H9 (cell line): ENCODE measurements around the gene CRACR2A. TPM values are rescaled to one million over a fixed set of nuclear protein-coding genes. Genes with fewer than 3 reads are reported as not detected.

Experiments used
- DNase-seq: peaks from one replicate; pipeline ENCODE4 v3.0.0-alpha.2; 2017
- H2AFZ ChIP-seq: one replicate; pipeline ENCODE4 v1.6.1; 2013; ENCODE audit warnings: mild to moderate bottlenecking, low read length, control low read depth, moderate library complexity
- H2AK5ac ChIP-seq: 2 replicates; pipeline ENCODE4 v1.6.1; 2013; ENCODE audit warnings: low read length, control low read depth, mixed read lengths; ENCODE audit not compliant: insufficient read length
- H2BK120ac ChIP-seq: one replicate; pipeline ENCODE4 v1.6.1; 2013; ENCODE audit warnings: low read depth, mild to moderate bottlenecking, low read length, control low read depth, inconsistent platforms; ENCODE audit not compliant: poor library complexity, severe bottlenecking
- H2BK12ac ChIP-seq: 2 replicates; pipeline ENCODE4 v1.6.1; 2013; ENCODE audit warnings: low read length, control low read depth, mixed read lengths, low read depth; ENCODE audit not compliant: insufficient read length
- H2BK15ac ChIP-seq: 2 replicates; pipeline ENCODE4 v1.6.1; 2013; ENCODE audit warnings: low read depth, low read length, control low read depth
- H2BK20ac ChIP-seq: one replicate; pipeline ENCODE4 v1.6.1; 2013; ENCODE audit warnings: low read depth, mild to moderate bottlenecking, low read length, control low read depth, inconsistent platforms; ENCODE audit not compliant: poor library complexity, severe bottlenecking
- H2BK5ac ChIP-seq: 2 replicates; pipeline ENCODE4 v1.6.1; 2013; ENCODE audit warnings: low read length, control low read depth, mixed read lengths; ENCODE audit not compliant: insufficient read length
- H3K14ac ChIP-seq: 2 replicates; pipeline ENCODE4 v1.6.1; 2013; ENCODE audit warnings: low read length, control low read depth; ENCODE audit not compliant: insufficient read depth
- H3K18ac ChIP-seq: 2 replicates; pipeline ENCODE4 v1.6.1; 2013; ENCODE audit warnings: low read depth, mild to moderate bottlenecking, mixed read lengths, low read length, control low read depth; ENCODE audit not compliant: insufficient read length
- H3K23ac ChIP-seq: 2 replicates; pipeline ENCODE4 v1.6.1; 2013; ENCODE audit warnings: low read length, control low read depth, mixed read lengths, low read depth; ENCODE audit not compliant: insufficient read length
- H3K23me2 ChIP-seq: 2 replicates; pipeline ENCODE4 v1.6.1; 2013; ENCODE audit warnings: low read depth, mild to moderate bottlenecking, mixed read lengths, low read length, control low read depth; ENCODE audit not compliant: insufficient read length, poor library complexity, severe bottlenecking
- H3K27ac ChIP-seq: 2 replicates; pipeline ENCODE4 v1.5.1; 2013; ENCODE audit warnings: low read length, control low read depth, mixed read lengths, low read depth; ENCODE audit not compliant: insufficient read length
- H3K27me3 ChIP-seq: 2 replicates; pipeline ENCODE4 v1.6.1; 2013; ENCODE audit warnings: low read length, control low read depth, inconsistent platforms; ENCODE audit not compliant: insufficient read depth
- H3K4ac ChIP-seq: 2 replicates; pipeline ENCODE4 v1.6.1; 2013; ENCODE audit warnings: low read depth, mild to moderate bottlenecking, control low read depth, inconsistent platforms, low read length, moderate library complexity
- H3K4me1 ChIP-seq: 2 replicates; pipeline ENCODE4 v1.6.1; 2013; ENCODE audit warnings: low read length, control low read depth, inconsistent platforms; ENCODE audit not compliant: insufficient read depth
- H3K4me2 ChIP-seq: 2 replicates; pipeline ENCODE4 v1.6.1; 2013; ENCODE audit warnings: low read length, control low read depth, mixed read lengths; ENCODE audit not compliant: insufficient read length, insufficient read depth
- H3K56ac ChIP-seq: 2 replicates; pipeline ENCODE4 v1.6.1; 2013; ENCODE audit warnings: low read depth, mild to moderate bottlenecking, mixed read lengths, low read length, control low read depth; ENCODE audit not compliant: insufficient read length
- H3K79me1 ChIP-seq: 2 replicates; pipeline ENCODE4 v1.6.1; 2013; ENCODE audit warnings: low read depth, mild to moderate bottlenecking, moderate library complexity, low read length, control low read depth, inconsistent platforms; ENCODE audit not compliant: insufficient read depth, poor library complexity, severe bottlenecking
- H3K79me2 ChIP-seq: 2 replicates; pipeline ENCODE4 v1.6.1; 2013; ENCODE audit warnings: low read length, control low read depth, inconsistent platforms; ENCODE audit not compliant: insufficient read depth
- H3K9ac ChIP-seq: 2 replicates; pipeline ENCODE4 v1.6.1; 2013; ENCODE audit warnings: low read length, control low read depth, mixed read lengths; ENCODE audit not compliant: insufficient read length; ENCODE audit errors: extremely low read depth
- H3K9me3 ChIP-seq: one replicate; pipeline ENCODE4 v1.6.1; 2013; ENCODE audit warnings: low read depth, low read length, inconsistent platforms; ENCODE audit not compliant: control insufficient read depth
- H3T11ph ChIP-seq: one replicate; pipeline ENCODE4 v1.6.1; 2013; ENCODE audit warnings: mild to moderate bottlenecking, low read length, control low read depth, inconsistent platforms
- H4K20me1 ChIP-seq: one replicate; pipeline ENCODE4 v1.6.1; 2013; ENCODE audit not compliant: control insufficient read depth, insufficient read length, insufficient read depth
- H4K5ac ChIP-seq: 2 replicates; pipeline ENCODE4 v1.6.1; 2013; ENCODE audit warnings: low read depth, mild to moderate bottlenecking, mixed read lengths, low read length, control low read depth; ENCODE audit not compliant: insufficient read length
- H4K8ac ChIP-seq: replicated peaks from 2 replicates; pipeline ENCODE4 v1.6.1; 2013; ENCODE audit warnings: low read length, control low read depth, mixed read lengths, low read depth; ENCODE audit not compliant: insufficient read length
- H4K91ac ChIP-seq: 2 replicates; pipeline ENCODE4 v1.6.1; 2013; ENCODE audit warnings: low read depth, mild to moderate bottlenecking, moderate library complexity, mixed read lengths, low read length, control low read depth; ENCODE audit not compliant: insufficient read length
- H3K27ac Mint-ChIP-seq, 3 experiments: 2 replicates in 2 of 3; 3 replicates in 1 of 3; pipeline ENCODE4 v1.8.0; 2020 to 2021; ENCODE audit warnings: mixed read lengths in 3 of 3, mild to moderate bottlenecking in 1 of 3, moderate library complexity in 1 of 3
- H3K27me3 Mint-ChIP-seq: 2 replicates; pipeline ENCODE4 v1.8.0; 2021; ENCODE audit warnings: low read depth, mild to moderate bottlenecking, moderate library complexity, mixed read lengths
- H3K36me3 Mint-ChIP-seq, 3 experiments: 2 replicates in 2 of 3; 3 replicates in 1 of 3; pipeline ENCODE4 v1.8.0; 2020 to 2021; ENCODE audit warnings: low read depth in 3 of 3, mixed read lengths in 3 of 3; ENCODE audit not compliant: insufficient read depth in 1 of 3
- H3K4me1 Mint-ChIP-seq, 2 experiments: 2 replicates each; pipeline ENCODE4 v1.8.0; 2020; ENCODE audit warnings: mixed read lengths in 2 of 2
- H3K4me3 Mint-ChIP-seq, 2 experiments: 2 replicates in 1 of 2; 3 replicates in 1 of 2; pipeline ENCODE4 v1.8.0; 2020 to 2021; ENCODE audit warnings: mild to moderate bottlenecking in 2 of 2, mixed read lengths in 2 of 2, moderate library complexity in 1 of 2
- H3K9me3 Mint-ChIP-seq, 2 experiments: 2 replicates in 1 of 2; 3 replicates in 1 of 2; pipeline ENCODE4 v1.8.0; 2020; ENCODE audit warnings: mild to moderate bottlenecking in 2 of 2, mixed read lengths in 2 of 2, moderate library complexity in 1 of 2
- WGBS: extraction: QIAGEN DNeasy Blood & Tissue Kit; methylation state at CpG from one replicate; pipeline ENCODE4 v1.1.7; 2013; ENCODE audit warnings: missing lambda C conversion rate, low lambda C conversion rate, mixed read lengths; ENCODE audit not compliant: insufficient read length; ENCODE audit errors: extremely low coverage; 5-methylcytosine and 5-hydroxymethylcytosine counted together
- total RNA-seq: library from RNA; stranded (reverse); gene quantifications from 2 replicates; pipeline ENCODE4 v1.2.1, GENCODE V29; 2021
- TF ChIP-seq, protein P1 (sequence below): fragments of 200-600 bp; sonication (generic); conservative IDR thresholded peaks from 3 replicates; pipeline ENCODE4 v1.8.0; 2021; ENCODE audit warnings: antibody characterized with exemption, mild to moderate bottlenecking

Gene CRACR2A
- total RNA-seq, 1 experiment from 2014 or later: 2.0 TPM

DNA sequence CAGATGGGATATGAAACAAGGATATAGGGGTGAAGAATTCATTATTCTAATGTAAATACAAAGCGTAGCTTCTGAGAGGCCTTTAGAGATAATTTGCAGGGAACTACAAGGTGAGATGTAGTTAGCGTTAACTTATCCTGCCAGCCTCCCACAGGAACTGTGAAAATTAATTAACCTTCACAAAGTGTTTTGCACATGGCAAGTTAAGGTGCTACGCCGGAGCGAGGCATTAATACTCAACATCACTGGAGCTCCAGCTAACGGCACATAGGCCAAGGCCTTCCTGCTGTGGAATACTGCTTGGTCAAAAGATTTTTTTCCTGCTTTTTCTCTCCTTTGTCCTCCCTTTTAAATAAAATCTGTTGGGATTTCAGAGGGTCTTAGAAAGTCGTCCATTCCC lies 86.5 kb downstream of the CRACR2A start:
- H2AFZ ChIP-seq: no peak overlapping the region
- H3K23me2 ChIP-seq: no peaks in the 10 kb centered on the region
- H3T11ph ChIP-seq: no peak overlapping the region
- H4K8ac ChIP-seq: no peak overlapping the region
- DNase-seq: no peak
- no peaks in the 10 kb centered on the region for H3K79me1 ChIP-seq
- no peak overlapping the region for H3K18ac ChIP-seq
- H3K9ac ChIP-seq: no peak overlapping the region
- Mint-ChIP-seq H3K4me3 (no peak overlapping the region), H3K36me3 (no peaks in the 10 kb centered on the region), H3K9me3 (no peaks in the 10 kb centered on the region), H3K27ac (no peak overlapping the region; a peak in 1 of 7 replicates), H3K4me1 (peaks cover 23 to 35% of the 10 kb centered on the region in 2 experiments), H3K27me3 (no peaks in the 10 kb centered on the region)
- H3K27me3 ChIP-seq: no peaks in the 10 kb centered on the region
- TF ChIP-seq, protein P1, sequence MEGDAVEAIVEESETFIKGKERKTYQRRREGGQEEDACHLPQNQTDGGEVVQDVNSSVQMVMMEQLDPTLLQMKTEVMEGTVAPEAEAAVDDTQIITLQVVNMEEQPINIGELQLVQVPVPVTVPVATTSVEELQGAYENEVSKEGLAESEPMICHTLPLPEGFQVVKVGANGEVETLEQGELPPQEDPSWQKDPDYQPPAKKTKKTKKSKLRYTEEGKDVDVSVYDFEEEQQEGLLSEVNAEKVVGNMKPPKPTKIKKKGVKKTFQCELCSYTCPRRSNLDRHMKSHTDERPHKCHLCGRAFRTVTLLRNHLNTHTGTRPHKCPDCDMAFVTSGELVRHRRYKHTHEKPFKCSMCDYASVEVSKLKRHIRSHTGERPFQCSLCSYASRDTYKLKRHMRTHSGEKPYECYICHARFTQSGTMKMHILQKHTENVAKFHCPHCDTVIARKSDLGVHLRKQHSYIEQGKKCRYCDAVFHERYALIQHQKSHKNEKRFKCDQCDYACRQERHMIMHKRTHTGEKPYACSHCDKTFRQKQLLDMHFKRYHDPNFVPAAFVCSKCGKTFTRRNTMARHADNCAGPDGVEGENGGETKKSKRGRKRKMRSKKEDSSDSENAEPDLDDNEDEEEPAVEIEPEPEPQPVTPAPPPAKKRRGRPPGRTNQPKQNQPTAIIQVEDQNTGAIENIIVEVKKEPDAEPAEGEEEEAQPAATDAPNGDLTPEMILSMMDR: no peak
- no CpG with 5 or more reads among the region's 7 CpGs for WGBS
- peaks cover 4% of the 10 kb centered on the region; the same call in 1 of the 2 replicates for H3K4me1 ChIP-seq
- H3K79me2 ChIP-seq: no peaks in the 10 kb centered on the region
- no peak overlapping the region for H3K14ac ChIP-seq
- no peak overlapping the region for H2BK12ac ChIP-seq
- H2BK5ac ChIP-seq: no peak overlapping the region
- H3K56ac ChIP-seq: no peak overlapping the region
- H3K23ac ChIP-seq: no peak overlapping the region
- H4K5ac ChIP-seq: no peak overlapping the region
- no peak overlapping the region for H3K4me2 ChIP-seq
- no peak overlapping the region for H4K91ac ChIP-seq
- H4K20me1 ChIP-seq: no peaks in the 10 kb centered on the region
- no peak overlapping the region for H2BK120ac ChIP-seq
- H3K4ac ChIP-seq: no peak overlapping the region
- no peak overlapping the region for H2AK5ac ChIP-seq
- H2BK15ac ChIP-seq: no peak overlapping the region
- H3K9me3 ChIP-seq: no peaks in the 10 kb centered on the region
- H3K27ac ChIP-seq: no peak overlapping the region
- no peak overlapping the region for H2BK20ac ChIP-seq
